Uterus (tissue), 2 donors: ENCODE results near the gene TMA7B.

Experiments
- POLR2A ChIP-seq, 2 donors: fragments of 450-650 bp; IDR thresholded peaks; one replicate each; pipeline ENCODE4 v1.6.1; 2016; ENCODE audit warnings: antibody characterized with exemption in 2 of 2, mild to moderate bottlenecking in 1 of 2, moderate library complexity in 1 of 2
- TF ChIP-seq, protein P1 (sequence below), 4 experiments: fragments of 200-600 bp in 2 of 4; fragments of 450-650 bp in 2 of 4; sonication (generic) in 2 of 4; IDR thresholded peaks; one replicate each; pipeline ENCODE4 v1.5.1; 2016 to 2019; ENCODE audit warnings: antibody characterized with exemption in 4 of 4, mild to moderate bottlenecking in 2 of 4, moderate library complexity in 1 of 4

DNA sequence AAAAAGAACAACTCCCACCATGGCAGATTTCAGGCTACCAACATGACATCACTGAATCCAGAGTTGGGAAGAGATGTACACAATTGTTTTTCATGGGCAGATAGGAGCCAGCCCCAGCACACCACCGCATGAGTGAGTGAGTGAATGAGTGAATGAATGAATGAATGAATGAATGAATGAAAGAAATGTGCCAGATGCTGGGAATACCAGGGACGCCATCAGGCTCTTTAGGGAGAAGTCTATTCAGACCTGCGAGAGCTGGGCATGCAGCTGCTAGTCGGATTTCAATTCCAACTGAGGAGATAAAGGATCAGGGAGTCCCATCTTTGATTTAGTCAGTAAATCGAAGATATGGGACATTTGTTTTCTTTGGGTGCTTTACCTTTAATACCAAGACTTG lies 19.3 kb downstream of the TMA7B start:
- TF ChIP-seq, protein P1, sequence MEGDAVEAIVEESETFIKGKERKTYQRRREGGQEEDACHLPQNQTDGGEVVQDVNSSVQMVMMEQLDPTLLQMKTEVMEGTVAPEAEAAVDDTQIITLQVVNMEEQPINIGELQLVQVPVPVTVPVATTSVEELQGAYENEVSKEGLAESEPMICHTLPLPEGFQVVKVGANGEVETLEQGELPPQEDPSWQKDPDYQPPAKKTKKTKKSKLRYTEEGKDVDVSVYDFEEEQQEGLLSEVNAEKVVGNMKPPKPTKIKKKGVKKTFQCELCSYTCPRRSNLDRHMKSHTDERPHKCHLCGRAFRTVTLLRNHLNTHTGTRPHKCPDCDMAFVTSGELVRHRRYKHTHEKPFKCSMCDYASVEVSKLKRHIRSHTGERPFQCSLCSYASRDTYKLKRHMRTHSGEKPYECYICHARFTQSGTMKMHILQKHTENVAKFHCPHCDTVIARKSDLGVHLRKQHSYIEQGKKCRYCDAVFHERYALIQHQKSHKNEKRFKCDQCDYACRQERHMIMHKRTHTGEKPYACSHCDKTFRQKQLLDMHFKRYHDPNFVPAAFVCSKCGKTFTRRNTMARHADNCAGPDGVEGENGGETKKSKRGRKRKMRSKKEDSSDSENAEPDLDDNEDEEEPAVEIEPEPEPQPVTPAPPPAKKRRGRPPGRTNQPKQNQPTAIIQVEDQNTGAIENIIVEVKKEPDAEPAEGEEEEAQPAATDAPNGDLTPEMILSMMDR (IDR thresholded peaks at IDR 0.05) = no peak
- TF ChIP-seq POLR2A (IDR thresholded peaks at IDR 0.05) = no peak
